ENCODE measurements around the gene LCE4A.

- TF ChIP-seq CTCF (conservative IDR thresholded peaks at IDR 0.05; ENCODE audit: low read depth, low read length) = peak; percentile 62
- no peak for TF ChIP-seq EZH2phosphoT487 (IDR thresholded peaks at IDR 0.05; ENCODE audit: borderline replicate concordance, low read length)
- no peak for TF ChIP-seq EZH2 (IDR thresholded peaks at IDR 0.05; ENCODE audit: low read length, unreplicated experiment)
Measured at GRCh38 chr1:152735648-152736047, 27.7 kb downstream of the LCE4A start.
